Natural killer cell (primary cell): ENCODE results near the gene HOXB6. TPM values are rescaled to one million over a fixed set of nuclear protein-coding genes. Genes with fewer than 3 reads are reported as not detected.

Source experiments
- ATAC-seq, 3 donors: fragments of 150-1000 bp in 2 of 3; fragments of 200-7000 bp in 1 of 3; cut with Tn5 transposase; 1 replicate in 1 of 3; 2 replicates in 2 of 3; pipeline ENCODE4 v1.10.0; 2021; ENCODE audit warnings: mild to moderate bottlenecking in 2 of 3, moderate library complexity in 2 of 3
- DNase-seq, 2 donors: peaks; one replicate each; pipeline versions ENCODE4 v3.0.0 to v3.0.0-alpha.2; 2013 to 2021; ENCODE audit warnings: mixed read lengths in 1 of 2
- H3K27ac ChIP-seq: one replicate; pipeline ENCODE4 v1.5.1; 2013; ENCODE audit warnings: mild to moderate bottlenecking, low read length
- H3K27me3 ChIP-seq: one replicate; pipeline ENCODE4 v1.6.1; 2013; ENCODE audit warnings: low read length; ENCODE audit not compliant: control insufficient read depth, insufficient read depth
- H3K36me3 ChIP-seq: one replicate; pipeline ENCODE4 v1.6.1; 2013; ENCODE audit warnings: low read length; ENCODE audit not compliant: control insufficient read depth, insufficient read depth
- H3K4me1 ChIP-seq: one replicate; pipeline ENCODE4 v1.6.1; 2013; ENCODE audit warnings: low read length; ENCODE audit not compliant: control insufficient read depth, insufficient read depth
- H3K4me3 ChIP-seq: one replicate; pipeline ENCODE4 v1.5.1; 2013; ENCODE audit warnings: low read length
- H3K9me3 ChIP-seq: one replicate; pipeline ENCODE4 v1.6.1; 2013; ENCODE audit warnings: low read length; ENCODE audit not compliant: control insufficient read depth, insufficient read depth
- H3K27ac Mint-ChIP-seq, 2 donors: one replicate each; pipeline ENCODE4 v1.8.0; 2022; ENCODE audit warnings: mild to moderate bottlenecking in 2 of 2, mixed read lengths in 2 of 2, moderate library complexity in 1 of 2
- H3K27me3 Mint-ChIP-seq, 2 donors: one replicate each; pipeline ENCODE4 v1.8.0; 2022; ENCODE audit warnings: low read depth in 2 of 2, mixed read lengths in 2 of 2
- H3K36me3 Mint-ChIP-seq: one replicate; pipeline ENCODE4 v1.8.0; 2022; ENCODE audit warnings: mixed read lengths
- H3K4me1 Mint-ChIP-seq, 2 donors: one replicate each; pipeline ENCODE4 v1.8.0; 2022; ENCODE audit warnings: mixed read lengths in 2 of 2
- H3K4me3 Mint-ChIP-seq: one replicate; pipeline ENCODE4 v1.8.0; 2022; ENCODE audit warnings: mild to moderate bottlenecking, moderate library complexity, mixed read lengths
- H3K9me3 Mint-ChIP-seq, 2 donors: one replicate each; pipeline ENCODE4 v1.8.0; 2022; ENCODE audit warnings: mixed read lengths in 2 of 2
- WGBS: methylation state at CpG from one replicate; pipeline ENCODE4 v1.1.7; 2013; ENCODE audit warnings: missing lambda C conversion rate; ENCODE audit not compliant: insufficient coverage; 5-methylcytosine and 5-hydroxymethylcytosine counted together
- intact Hi-C: fragments of 100-400 bp; cut with micrococcal nuclease; formaldehyde crosslinking; loops from one replicate; pipeline ENCODE4 v1.14.2; 2022
- total RNA-seq, 4 donors: library from RNA; stranded (reverse); fragments of 120-200 nt in 1 of 4; gene quantifications; one replicate each; pipeline versions ENCODE4 v1.2.3 to v1.2.4, GENCODE V29; 2013 to 2022
- TF ChIP-seq, protein P1 (sequence below): fragments of 200-600 bp; IDR thresholded peaks from one replicate; pipeline ENCODE4 v1.8.0; 2022; ENCODE audit warnings: antibody characterized with exemption

The HOXB6 gene
- total RNA-seq, 3 donors from 2014 or later (not counting 1 experiment from before 2014, with no cell fraction given): not detected

DNA sequence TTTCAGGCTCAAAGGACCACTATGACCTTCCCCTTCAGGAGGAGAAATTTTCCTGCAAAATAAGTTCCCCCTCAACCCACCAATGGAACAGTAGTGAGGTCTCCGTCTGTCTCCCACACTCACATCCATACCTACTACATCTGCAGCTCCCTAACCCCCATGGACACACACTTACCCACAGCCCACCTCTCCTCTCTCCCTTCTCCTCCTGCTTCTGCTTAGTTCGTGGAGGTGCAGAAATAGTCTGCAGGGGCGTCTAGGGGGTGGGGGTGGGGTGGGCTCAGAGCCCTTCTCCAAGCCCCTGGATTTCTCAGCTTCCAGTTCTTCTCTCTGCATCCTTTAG is 35.6 kb downstream of the HOXB6 start:
- intact Hi-C loops: no loop called here
- Mint-ChIP-seq H3K36me3 (no peaks in the 10 kb centered on the region), H3K9me3 (no peaks in the 10 kb centered on the region), H3K27me3 (peaks cover 0 to 10% of the 10 kb centered on the region in 2 donors), H3K4me3 (no peak overlapping the region), H3K4me1 (peaks cover 18 to 29% of the 10 kb centered on the region in 2 donors), H3K27ac (no peak overlapping the region)
- no peaks in the 10 kb centered on the region for H3K27me3 ChIP-seq
- no peaks in the 10 kb centered on the region for H3K9me3 ChIP-seq
- TF ChIP-seq, protein P1, sequence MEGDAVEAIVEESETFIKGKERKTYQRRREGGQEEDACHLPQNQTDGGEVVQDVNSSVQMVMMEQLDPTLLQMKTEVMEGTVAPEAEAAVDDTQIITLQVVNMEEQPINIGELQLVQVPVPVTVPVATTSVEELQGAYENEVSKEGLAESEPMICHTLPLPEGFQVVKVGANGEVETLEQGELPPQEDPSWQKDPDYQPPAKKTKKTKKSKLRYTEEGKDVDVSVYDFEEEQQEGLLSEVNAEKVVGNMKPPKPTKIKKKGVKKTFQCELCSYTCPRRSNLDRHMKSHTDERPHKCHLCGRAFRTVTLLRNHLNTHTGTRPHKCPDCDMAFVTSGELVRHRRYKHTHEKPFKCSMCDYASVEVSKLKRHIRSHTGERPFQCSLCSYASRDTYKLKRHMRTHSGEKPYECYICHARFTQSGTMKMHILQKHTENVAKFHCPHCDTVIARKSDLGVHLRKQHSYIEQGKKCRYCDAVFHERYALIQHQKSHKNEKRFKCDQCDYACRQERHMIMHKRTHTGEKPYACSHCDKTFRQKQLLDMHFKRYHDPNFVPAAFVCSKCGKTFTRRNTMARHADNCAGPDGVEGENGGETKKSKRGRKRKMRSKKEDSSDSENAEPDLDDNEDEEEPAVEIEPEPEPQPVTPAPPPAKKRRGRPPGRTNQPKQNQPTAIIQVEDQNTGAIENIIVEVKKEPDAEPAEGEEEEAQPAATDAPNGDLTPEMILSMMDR: no peak
- H3K27ac ChIP-seq: no peak overlapping the region
- H3K4me1 ChIP-seq: peaks cover 19% of the 10 kb centered on the region
- H3K4me3 ChIP-seq: no peak overlapping the region
- H3K36me3 ChIP-seq: no peaks in the 10 kb centered on the region
- 100% methylated on average over 1 of the region's 3 CpGs for WGBS
- DNase-seq: no peak
- no peak for ATAC-seq

DNA sequence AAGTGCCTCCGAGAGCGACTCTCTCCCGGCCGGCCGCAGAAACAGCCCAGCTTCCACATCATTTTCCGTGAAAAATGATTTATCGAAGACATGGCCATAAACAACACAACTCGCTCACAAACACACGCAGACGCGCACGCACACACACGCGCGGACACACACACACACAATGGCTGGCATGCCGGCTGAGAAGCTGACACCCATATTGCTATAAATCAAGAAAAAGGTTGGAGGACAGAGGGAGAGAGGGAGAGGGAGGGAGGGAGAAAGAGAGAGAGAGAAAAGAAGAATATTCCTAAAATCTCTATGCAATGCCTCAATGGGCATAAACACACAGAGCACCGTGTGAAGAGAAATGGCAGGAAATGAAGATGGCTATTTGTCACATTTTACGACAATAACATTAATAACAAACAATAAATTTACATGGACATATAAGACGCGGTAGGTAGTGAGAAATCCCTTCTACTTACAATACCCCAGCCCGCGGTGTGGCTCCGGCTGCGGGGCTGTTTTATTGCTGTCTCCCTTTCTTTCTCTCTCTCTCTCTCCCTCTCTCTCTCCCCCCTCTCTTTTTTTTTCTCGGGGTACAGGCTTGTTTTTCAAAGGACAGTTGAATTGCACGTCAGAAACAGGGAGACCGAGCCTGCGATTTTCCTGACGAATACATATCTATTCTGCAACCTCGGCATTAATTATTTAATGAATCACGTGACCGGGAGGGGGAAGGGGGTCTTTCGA is 36.1 kb downstream of the HOXB6 start:
- Histone ChIP-seq H3K9me3 (no peaks in the 10 kb centered on the region), H3K4me1 (peaks cover 13% of the 10 kb centered on the region), H3K36me3 (no peaks in the 10 kb centered on the region), H3K27me3 (no peaks in the 10 kb centered on the region), H3K4me3 (no peak overlapping the region), H3K27ac (no peak overlapping the region)
- Mint-ChIP-seq H3K27me3 (peaks cover 0 to 10% of the 10 kb centered on the region in 2 donors), H3K4me3 (no peak overlapping the region), H3K9me3 (no peaks in the 10 kb centered on the region), H3K36me3 (no peaks in the 10 kb centered on the region), H3K27ac (no peak overlapping the region), H3K4me1 (peaks cover 13 to 23% of the 10 kb centered on the region in 2 donors)
- TF ChIP-seq, protein P1: no peak
- WGBS: 40% methylated on average over 28 of the region's 33 CpGs
- intact Hi-C loops: no loop called here
- DNase-seq: no peak
- ATAC-seq: no peak

DNA sequence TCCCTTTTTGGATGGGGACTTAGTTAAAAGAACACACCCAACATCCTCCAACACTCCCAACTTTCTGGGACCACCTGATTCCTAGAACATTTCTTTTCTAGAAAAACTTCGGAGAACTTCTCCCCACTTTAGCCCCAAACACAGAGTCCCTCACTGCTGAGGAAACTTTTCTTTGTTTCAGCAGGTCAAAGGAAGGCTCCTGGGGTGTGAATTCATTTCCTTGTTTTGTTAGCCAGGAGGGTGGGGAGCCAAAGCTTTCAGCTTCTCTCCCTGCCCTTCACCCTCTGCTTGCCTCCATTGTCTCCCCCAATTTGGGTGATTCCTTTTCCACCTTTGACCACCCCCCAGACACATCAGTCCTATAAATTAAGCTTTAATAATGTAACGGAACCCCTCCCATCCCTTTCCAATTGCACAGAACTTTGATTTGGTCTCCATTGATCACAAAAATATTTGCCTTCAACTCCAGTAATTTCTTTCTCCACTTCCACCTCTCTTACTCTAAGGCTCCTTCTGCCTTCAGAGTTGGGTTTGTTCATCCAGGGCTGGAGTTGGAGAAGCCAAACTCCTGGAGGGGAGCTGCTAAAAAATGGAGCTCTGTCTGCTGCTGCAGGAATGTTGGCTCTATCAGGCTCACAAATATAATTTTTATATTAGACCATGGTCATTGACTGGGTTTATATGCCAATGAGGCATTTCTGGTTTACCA is 37.0 kb downstream of the HOXB6 start:
- Mint-ChIP-seq H3K27ac (no peak overlapping the region), H3K4me3 (no peak overlapping the region), H3K36me3 (no peaks in the 10 kb centered on the region), H3K4me1 (peaks cover 4 to 14% of the 10 kb centered on the region in 2 donors), H3K27me3 (peaks cover 0 to 10% of the 10 kb centered on the region in 2 donors), H3K9me3 (no peaks in the 10 kb centered on the region)
- ATAC-seq (no peak), DNase-seq (no peak)
- Histone ChIP-seq H3K9me3 (no peaks in the 10 kb centered on the region), H3K27me3 (no peaks in the 10 kb centered on the region), H3K4me3 (no peak overlapping the region), H3K27ac (no peak overlapping the region), H3K36me3 (no peaks in the 10 kb centered on the region), H3K4me1 (peaks cover 5% of the 10 kb centered on the region)
- TF ChIP-seq, protein P1: no peak
- whole genome bisulfite sequencing: 90% methylated on average over 2 of the region's 2 CpGs
- intact Hi-C loops: no loop called here
